ENCODE results near the gene PDZK1.

- TF ChIP-seq CTCF (IDR thresholded peaks at IDR 0.05) (no peak), POLR2AphosphoS5 (IDR thresholded peaks at IDR 0.05) (no peak)
Measured at GRCh38 chr1:145747398-145748247, 40.5 kb upstream of the PDZK1 start.

Data from transverse colon (tissue), 4 donors.